Measurements from ENCODE around the gene KIF24. TPM values are rescaled to one million over a fixed set of nuclear protein-coding genes. Genes with fewer than 3 reads are reported as not detected.

The KIF24 gene
- total and polyA plus RNA-seq, 2 of the 8 experiments (the other 6 are each of a cell fraction or from before 2014, with no cell fraction given) = 2.7 to 3.9 TPM

DNA sequence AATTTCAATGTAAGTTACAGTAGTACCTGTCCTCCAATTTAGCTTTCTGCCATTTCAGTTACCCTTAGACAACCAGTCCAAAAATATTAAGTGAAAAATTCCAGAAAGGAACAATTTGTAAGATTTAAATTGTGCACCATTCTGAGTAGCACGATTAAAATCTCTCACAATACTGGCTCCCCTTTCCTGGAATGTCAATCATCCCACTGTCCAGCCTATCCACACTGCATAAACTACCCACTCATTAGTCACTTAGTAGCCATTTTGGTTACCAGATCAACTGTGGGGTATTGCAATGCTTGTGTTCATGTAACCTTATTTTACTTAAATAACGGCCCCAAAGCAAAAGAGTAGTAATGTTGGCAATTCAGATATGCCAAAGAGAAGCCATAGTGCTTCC lies 11.6 kb downstream of the KIF24 start (continued):
- TF ChIP-seq, protein P1, sequence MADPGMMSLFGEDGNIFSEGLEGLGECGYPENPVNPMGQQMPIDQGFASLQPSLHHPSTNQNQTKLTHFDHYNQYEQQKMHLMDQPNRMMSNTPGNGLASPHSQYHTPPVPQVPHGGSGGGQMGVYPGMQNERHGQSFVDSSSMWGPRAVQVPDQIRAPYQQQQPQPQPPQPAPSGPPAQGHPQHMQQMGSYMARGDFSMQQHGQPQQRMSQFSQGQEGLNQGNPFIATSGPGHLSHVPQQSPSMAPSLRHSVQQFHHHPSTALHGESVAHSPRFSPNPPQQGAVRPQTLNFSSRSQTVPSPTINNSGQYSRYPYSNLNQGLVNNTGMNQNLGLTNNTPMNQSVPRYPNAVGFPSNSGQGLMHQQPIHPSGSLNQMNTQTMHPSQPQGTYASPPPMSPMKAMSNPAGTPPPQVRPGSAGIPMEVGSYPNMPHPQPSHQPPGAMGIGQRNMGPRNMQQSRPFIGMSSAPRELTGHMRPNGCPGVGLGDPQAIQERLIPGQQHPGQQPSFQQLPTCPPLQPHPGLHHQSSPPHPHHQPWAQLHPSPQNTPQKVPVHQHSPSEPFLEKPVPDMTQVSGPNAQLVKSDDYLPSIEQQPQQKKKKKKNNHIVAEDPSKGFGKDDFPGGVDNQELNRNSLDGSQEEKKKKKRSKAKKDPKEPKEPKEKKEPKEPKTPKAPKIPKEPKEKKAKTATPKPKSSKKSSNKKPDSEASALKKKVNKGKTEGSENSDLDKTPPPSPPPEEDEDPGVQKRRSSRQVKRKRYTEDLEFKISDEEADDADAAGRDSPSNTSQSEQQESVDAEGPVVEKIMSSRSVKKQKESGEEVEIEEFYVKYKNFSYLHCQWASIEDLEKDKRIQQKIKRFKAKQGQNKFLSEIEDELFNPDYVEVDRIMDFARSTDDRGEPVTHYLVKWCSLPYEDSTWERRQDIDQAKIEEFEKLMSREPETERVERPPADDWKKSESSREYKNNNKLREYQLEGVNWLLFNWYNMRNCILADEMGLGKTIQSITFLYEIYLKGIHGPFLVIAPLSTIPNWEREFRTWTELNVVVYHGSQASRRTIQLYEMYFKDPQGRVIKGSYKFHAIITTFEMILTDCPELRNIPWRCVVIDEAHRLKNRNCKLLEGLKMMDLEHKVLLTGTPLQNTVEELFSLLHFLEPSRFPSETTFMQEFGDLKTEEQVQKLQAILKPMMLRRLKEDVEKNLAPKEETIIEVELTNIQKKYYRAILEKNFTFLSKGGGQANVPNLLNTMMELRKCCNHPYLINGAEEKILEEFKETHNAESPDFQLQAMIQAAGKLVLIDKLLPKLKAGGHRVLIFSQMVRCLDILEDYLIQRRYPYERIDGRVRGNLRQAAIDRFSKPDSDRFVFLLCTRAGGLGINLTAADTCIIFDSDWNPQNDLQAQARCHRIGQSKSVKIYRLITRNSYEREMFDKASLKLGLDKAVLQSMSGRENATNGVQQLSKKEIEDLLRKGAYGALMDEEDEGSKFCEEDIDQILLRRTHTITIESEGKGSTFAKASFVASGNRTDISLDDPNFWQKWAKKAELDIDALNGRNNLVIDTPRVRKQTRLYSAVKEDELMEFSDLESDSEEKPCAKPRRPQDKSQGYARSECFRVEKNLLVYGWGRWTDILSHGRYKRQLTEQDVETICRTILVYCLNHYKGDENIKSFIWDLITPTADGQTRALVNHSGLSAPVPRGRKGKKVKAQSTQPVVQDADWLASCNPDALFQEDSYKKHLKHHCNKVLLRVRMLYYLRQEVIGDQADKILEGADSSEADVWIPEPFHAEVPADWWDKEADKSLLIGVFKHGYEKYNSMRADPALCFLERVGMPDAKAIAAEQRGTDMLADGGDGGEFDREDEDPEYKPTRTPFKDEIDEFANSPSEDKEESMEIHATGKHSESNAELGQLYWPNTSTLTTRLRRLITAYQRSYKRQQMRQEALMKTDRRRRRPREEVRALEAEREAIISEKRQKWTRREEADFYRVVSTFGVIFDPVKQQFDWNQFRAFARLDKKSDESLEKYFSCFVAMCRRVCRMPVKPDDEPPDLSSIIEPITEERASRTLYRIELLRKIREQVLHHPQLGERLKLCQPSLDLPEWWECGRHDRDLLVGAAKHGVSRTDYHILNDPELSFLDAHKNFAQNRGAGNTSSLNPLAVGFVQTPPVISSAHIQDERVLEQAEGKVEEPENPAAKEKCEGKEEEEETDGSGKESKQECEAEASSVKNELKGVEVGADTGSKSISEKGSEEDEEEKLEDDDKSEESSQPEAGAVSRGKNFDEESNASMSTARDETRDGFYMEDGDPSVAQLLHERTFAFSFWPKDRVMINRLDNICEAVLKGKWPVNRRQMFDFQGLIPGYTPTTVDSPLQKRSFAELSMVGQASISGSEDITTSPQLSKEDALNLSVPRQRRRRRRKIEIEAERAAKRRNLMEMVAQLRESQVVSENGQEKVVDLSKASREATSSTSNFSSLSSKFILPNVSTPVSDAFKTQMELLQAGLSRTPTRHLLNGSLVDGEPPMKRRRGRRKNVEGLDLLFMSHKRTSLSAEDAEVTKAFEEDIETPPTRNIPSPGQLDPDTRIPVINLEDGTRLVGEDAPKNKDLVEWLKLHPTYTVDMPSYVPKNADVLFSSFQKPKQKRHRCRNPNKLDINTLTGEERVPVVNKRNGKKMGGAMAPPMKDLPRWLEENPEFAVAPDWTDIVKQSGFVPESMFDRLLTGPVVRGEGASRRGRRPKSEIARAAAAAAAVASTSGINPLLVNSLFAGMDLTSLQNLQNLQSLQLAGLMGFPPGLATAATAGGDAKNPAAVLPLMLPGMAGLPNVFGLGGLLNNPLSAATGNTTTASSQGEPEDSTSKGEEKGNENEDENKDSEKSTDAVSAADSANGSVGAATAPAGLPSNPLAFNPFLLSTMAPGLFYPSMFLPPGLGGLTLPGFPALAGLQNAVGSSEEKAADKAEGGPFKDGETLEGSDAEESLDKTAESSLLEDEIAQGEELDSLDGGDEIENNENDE (IDR thresholded peaks at IDR 0.05; ENCODE audit: insufficient replicate concordance, low read length) = no peak
- TF ChIP-seq EZH2 (IDR thresholded peaks at IDR 0.05; ENCODE audit: low read depth, low read length, severe bottlenecking) (no peak), MAFK (IDR thresholded peaks at IDR 0.05; ENCODE audit: low read depth, low read length) (no peak), BRCA1 (IDR thresholded peaks at IDR 0.05; ENCODE audit: low read depth, low read length) (no peak), EGR1 (IDR thresholded peaks at IDR 0.05; ENCODE audit: borderline replicate concordance, low read depth, low read length) (no peak)
- TF ChIP-seq, protein P2, sequence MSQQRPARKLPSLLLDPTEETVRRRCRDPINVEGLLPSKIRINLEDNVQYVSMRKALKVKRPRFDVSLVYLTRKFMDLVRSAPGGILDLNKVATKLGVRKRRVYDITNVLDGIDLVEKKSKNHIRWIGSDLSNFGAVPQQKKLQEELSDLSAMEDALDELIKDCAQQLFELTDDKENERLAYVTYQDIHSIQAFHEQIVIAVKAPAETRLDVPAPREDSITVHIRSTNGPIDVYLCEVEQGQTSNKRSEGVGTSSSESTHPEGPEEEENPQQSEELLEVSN (IDR thresholded peaks at IDR 0.05) = no peak

Data from H1 (cell line).